Mesenchymal stem cell (in vitro differentiated cells and primary cell): ENCODE results near the gene FGF3.

ENCODE experiments used
- DNase-seq: peaks from one replicate; pipeline ENCODE4 v3.0.0-alpha.2; 2013
- H2AFZ ChIP-seq: one replicate; pipeline ENCODE4 v1.6.1; 2013; ENCODE audit warnings: low read depth, mild to moderate bottlenecking, control low read depth, inconsistent platforms, low read length, moderate library complexity
- H2AK5ac ChIP-seq: 2 replicates; pipeline ENCODE4 v1.6.1; 2013; ENCODE audit warnings: low read length, moderate library complexity, mild to moderate bottlenecking, inconsistent platforms; ENCODE audit not compliant: severe bottlenecking
- H2BK120ac ChIP-seq: one replicate; pipeline ENCODE4 v1.6.1; 2013; ENCODE audit warnings: low read depth, mild to moderate bottlenecking, inconsistent platforms, low read length, moderate library complexity
- H2BK12ac ChIP-seq, 2 experiments: one replicate each; pipeline ENCODE4 v1.6.1; 2013; ENCODE audit warnings: inconsistent platforms in 2 of 2, low read length in 2 of 2, mild to moderate bottlenecking in 2 of 2, moderate library complexity in 2 of 2, control low read depth in 1 of 2
- H2BK15ac ChIP-seq: one replicate; pipeline ENCODE4 v1.6.1; 2013; ENCODE audit warnings: mild to moderate bottlenecking, low read depth, inconsistent platforms; ENCODE audit not compliant: poor library complexity, severe bottlenecking
- H2BK5ac ChIP-seq: 2 replicates; pipeline ENCODE4 v1.6.1; 2013; ENCODE audit warnings: low read depth, mild to moderate bottlenecking, low read length, control low read depth, inconsistent platforms; ENCODE audit not compliant: poor library complexity, severe bottlenecking
- H3K14ac ChIP-seq, 2 experiments: one replicate each; pipeline ENCODE4 v1.6.1; 2013; ENCODE audit warnings: inconsistent platforms in 2 of 2, low read length in 2 of 2, control low read depth in 1 of 2, mild to moderate bottlenecking in 1 of 2, moderate library complexity in 1 of 2
- H3K18ac ChIP-seq, 2 experiments: one replicate each; pipeline ENCODE4 v1.6.1; 2013; ENCODE audit warnings: inconsistent platforms in 2 of 2, low read length in 2 of 2, control low read depth in 1 of 2, low read depth in 1 of 2, mild to moderate bottlenecking in 1 of 2
- H3K23ac ChIP-seq, 2 experiments: one replicate each; pipeline ENCODE4 v1.6.1; 2013; ENCODE audit warnings: inconsistent platforms in 2 of 2, low read length in 2 of 2, mild to moderate bottlenecking in 2 of 2, moderate library complexity in 2 of 2, control low read depth in 1 of 2
- H3K27ac ChIP-seq: 2 replicates; pipeline ENCODE4 v1.5.1; 2013; ENCODE audit warnings: mild to moderate bottlenecking, moderate library complexity, low read length, control low read depth, inconsistent platforms; ENCODE audit not compliant: poor library complexity, severe bottlenecking
- H3K27me3 ChIP-seq, 2 experiments: 2 replicates each; pipeline versions ENCODE4 v1.6.1 to v1.7.0; 2013; ENCODE audit warnings: low read length in 2 of 2, mild to moderate bottlenecking in 2 of 2, moderate library complexity in 2 of 2, control low read depth in 1 of 2, inconsistent platforms in 1 of 2; ENCODE audit not compliant: control insufficient read depth in 1 of 2, insufficient read depth in 1 of 2
- H3K36me3 ChIP-seq, 2 experiments: 2 replicates each; pipeline versions ENCODE4 v1.6.1 to v1.7.0; 2013; ENCODE audit warnings: low read length in 2 of 2, control low read depth in 1 of 2, inconsistent platforms in 1 of 2, low read depth in 1 of 2, mild to moderate bottlenecking in 1 of 2; ENCODE audit not compliant: insufficient read depth in 2 of 2, control insufficient read depth in 1 of 2
- H3K4ac ChIP-seq, 2 experiments: one replicate each; pipeline ENCODE4 v1.6.1; 2013; ENCODE audit warnings: inconsistent platforms in 2 of 2, low read length in 2 of 2, mild to moderate bottlenecking in 2 of 2, moderate library complexity in 2 of 2, control low read depth in 1 of 2, low read depth in 1 of 2
- H3K4me1 ChIP-seq: 2 replicates; pipeline ENCODE4 v1.6.1; 2013; ENCODE audit warnings: low read depth, low read length, control low read depth; ENCODE audit not compliant: control insufficient read depth, insufficient read depth
- H3K4me2 ChIP-seq: 2 replicates; pipeline ENCODE4 v1.6.1; 2013; ENCODE audit warnings: low read length, mild to moderate bottlenecking, inconsistent platforms; ENCODE audit not compliant: poor library complexity, severe bottlenecking
- H3K4me3 ChIP-seq, 2 experiments: 2 replicates each; pipeline versions ENCODE4 v1.5.1 to v1.7.0; 2013; ENCODE audit warnings: low read length in 2 of 2, mild to moderate bottlenecking in 2 of 2, control low read depth in 1 of 2, low read depth in 1 of 2; ENCODE audit not compliant: insufficient read depth in 1 of 2
- H3K79me1 ChIP-seq: replicated peaks from 2 replicates; pipeline ENCODE4 v1.6.1; 2013; ENCODE audit warnings: mild to moderate bottlenecking, control low read depth, low read length, inconsistent platforms; ENCODE audit not compliant: poor library complexity, severe bottlenecking
- H3K9ac ChIP-seq: 2 replicates; pipeline ENCODE4 v1.7.0; 2013; ENCODE audit warnings: mild to moderate bottlenecking, low read length, moderate library complexity
- H3K9me3 ChIP-seq: 2 replicates; pipeline ENCODE4 v1.7.0; 2013; ENCODE audit warnings: mild to moderate bottlenecking, low read length; ENCODE audit not compliant: control insufficient read depth
- H4K8ac ChIP-seq: one replicate; pipeline ENCODE4 v1.6.1; 2013; ENCODE audit warnings: inconsistent platforms, mild to moderate bottlenecking, low read length, moderate library complexity
- H4K91ac ChIP-seq: one replicate; pipeline ENCODE4 v1.6.1; 2013; ENCODE audit warnings: mild to moderate bottlenecking, low read length, inconsistent platforms
- WGBS: methylation state at CpG from one replicate; pipeline ENCODE4 v1.1.7; 2013; ENCODE audit warnings: mixed read lengths; 5-methylcytosine and 5-hydroxymethylcytosine counted together

Gene FGF3

DNA sequence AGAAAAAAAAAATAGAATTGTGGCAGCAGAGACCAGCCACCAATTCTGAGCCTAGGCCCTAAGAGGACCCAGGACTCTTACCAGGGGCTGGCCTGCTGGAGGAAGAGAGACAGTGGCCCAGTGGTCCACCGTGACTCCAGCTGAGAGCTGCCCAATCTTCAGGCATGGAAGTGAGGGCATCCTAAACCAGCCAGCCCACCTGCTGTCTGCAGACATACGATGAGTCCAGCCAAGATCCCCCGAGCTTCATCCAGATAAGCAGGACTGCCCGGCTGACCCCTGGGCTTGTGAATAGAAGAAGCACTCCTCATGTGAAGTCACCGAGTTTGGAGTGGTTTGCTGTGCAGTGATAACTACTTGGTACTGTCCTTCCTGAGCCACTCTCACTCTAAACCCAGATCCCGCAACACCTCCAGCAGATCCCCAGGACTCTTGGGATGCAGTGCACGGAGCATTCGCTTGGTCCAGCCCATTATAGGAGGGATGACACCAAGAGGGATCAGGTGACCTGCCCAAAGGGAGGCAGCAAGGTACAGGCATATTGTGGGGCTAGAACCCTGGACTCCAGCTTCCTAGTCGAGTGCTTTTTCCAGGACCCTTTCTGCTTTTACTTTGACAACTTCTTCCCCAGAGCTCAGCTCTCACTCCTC lies 41.7 kb upstream of the FGF3 start:
- Histone ChIP-seq H4K8ac (no peak overlapping the region), H2BK12ac (no peak overlapping the region), H3K9me3 (no peaks in the 10 kb centered on the region), H3K27me3 (peaks cover 45 to 80% of the 10 kb centered on the region in 2 experiments), H3K4me1 (no peaks in the 10 kb centered on the region), H3K23ac (no peak overlapping the region), H3K9ac (no peak overlapping the region), H3K18ac (no peak overlapping the region), H2BK120ac (no peak overlapping the region), H3K14ac (no peak overlapping the region), H2AFZ (no peak overlapping the region), H4K91ac (no peak overlapping the region), H2AK5ac (no peak overlapping the region), H3K79me1 (no peaks in the 10 kb centered on the region), H2BK5ac (no peak overlapping the region), H3K36me3 (no peaks in the 10 kb centered on the region), H3K4ac (no peak overlapping the region), H3K4me3 (no peak overlapping the region), H3K27ac (no peak overlapping the region), H3K4me2 (no peak overlapping the region), H2BK15ac (no peak overlapping the region)
- no peak for DNase-seq
- WGBS: 82% methylated on average over 9 of the region's 9 CpGs

DNA sequence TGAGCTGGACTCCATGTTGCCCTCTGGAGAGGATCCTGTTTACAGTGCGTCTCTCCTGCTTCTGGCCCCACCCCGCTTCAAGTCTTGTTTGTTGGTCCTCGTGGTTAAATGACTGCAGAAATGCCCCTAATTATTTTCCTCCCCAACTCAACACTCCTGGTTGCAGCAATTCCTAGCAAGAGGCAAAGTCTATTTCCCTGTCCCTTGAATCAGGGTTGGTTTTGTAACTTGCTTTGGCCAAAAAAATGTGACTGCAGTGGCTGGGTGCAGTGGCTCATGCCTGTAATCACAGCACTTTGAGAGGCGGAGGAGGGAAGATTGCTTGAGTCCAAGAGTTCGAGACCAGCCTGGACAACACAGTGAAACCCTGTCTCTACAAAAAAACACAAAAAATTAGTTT lies 41.0 kb upstream of the FGF3 start:
- WGBS: 62% methylated on average over 4 of the region's 5 CpGs
- H3K4me2 ChIP-seq: no peak overlapping the region
- no peak for DNase-seq

DNA sequence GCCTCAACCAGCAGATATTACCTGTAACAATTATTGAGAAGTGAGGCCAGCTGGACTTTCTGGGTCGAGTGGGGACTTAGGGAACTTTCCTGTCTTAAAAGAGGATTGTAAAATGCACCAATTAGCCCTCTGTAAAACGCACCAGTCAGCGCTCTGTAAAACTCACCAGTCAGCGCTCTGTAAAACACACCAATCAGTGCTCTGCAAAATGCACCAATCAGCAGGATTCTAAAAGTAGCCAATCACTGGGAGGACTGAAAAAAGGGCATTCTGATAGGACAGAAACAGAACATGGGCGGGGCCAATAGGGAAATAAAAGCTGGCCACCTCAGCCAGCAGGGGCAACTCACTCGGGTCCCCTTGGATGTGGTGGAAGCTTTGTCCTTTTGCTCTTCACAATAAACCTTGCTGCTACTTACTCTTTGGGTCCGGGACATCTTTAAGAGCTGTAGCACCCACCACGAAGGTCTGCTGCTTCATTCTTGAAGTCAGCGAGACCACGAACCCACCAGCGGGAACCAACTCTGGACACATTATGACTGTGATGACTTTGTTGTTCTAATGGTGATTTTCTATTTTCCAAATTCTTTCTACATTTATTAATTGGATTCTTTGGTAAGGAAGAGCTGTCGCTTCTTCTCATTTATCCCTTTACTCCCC lies 40.2 kb upstream of the FGF3 start:
- Histone ChIP-seq H3K18ac (no peak overlapping the region), H2BK5ac (no peak overlapping the region), H3K4ac (no peak overlapping the region), H3K4me3 (no peak overlapping the region), H2AK5ac (no peak overlapping the region), H3K79me1 (no peaks in the 10 kb centered on the region), H3K4me1 (no peaks in the 10 kb centered on the region), H3K14ac (no peak overlapping the region), H4K8ac (no peak overlapping the region), H3K4me2 (no peak overlapping the region), H3K36me3 (no peaks in the 10 kb centered on the region), H3K9ac (no peak overlapping the region), H4K91ac (no peak overlapping the region), H2BK15ac (no peak overlapping the region), H3K9me3 (no peaks in the 10 kb centered on the region), H2AFZ (no peak overlapping the region), H3K27me3 (peaks cover 36 to 66% of the 10 kb centered on the region in 2 experiments), H2BK120ac (no peak overlapping the region), H2BK12ac (no peak overlapping the region), H3K23ac (no peak overlapping the region), H3K27ac (no peak overlapping the region)
- 78% methylated on average over 9 of the region's 12 CpGs for WGBS
- DNase-seq: no peak

More for the DNA sequence above, 41.0 kb upstream of the FGF3 start:
- Histone ChIP-seq H3K4ac (no peak overlapping the region), H3K79me1 (no peaks in the 10 kb centered on the region), H2BK15ac (no peak overlapping the region), H3K23ac (no peak overlapping the region), H3K14ac (no peak overlapping the region), H3K27me3 (peaks cover 44 to 75% of the 10 kb centered on the region in 2 experiments), H2BK120ac (no peak overlapping the region), H3K4me1 (no peaks in the 10 kb centered on the region), H4K91ac (no peak overlapping the region), H3K9me3 (no peaks in the 10 kb centered on the region), H2AFZ (no peak overlapping the region), H3K36me3 (no peaks in the 10 kb centered on the region), H3K27ac (no peak overlapping the region), H2AK5ac (no peak overlapping the region), H2BK5ac (no peak overlapping the region), H3K4me3 (no peak overlapping the region), H2BK12ac (no peak overlapping the region), H3K18ac (no peak overlapping the region), H4K8ac (no peak overlapping the region), H3K9ac (no peak overlapping the region)

DNA sequence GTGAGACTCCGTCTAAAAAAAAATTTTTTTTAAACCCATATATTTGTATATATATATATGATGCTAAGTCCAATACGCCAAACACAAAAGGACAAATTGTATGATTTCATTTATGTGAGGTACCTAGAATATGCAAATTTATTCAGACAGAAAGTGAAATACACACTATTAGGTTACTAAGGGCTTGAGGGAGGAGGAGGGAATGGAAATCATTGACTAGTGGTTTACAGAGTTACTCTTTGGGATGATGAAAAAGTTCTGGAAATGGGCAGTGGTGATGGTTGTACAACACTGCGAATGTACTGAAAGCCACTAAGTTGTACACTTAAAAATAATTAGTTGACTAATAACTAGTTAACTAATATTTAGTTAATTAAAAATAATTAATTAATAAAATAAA lies 36.2 kb upstream of the FGF3 start:
- no peaks in the 10 kb centered on the region for H3K79me1 ChIP-seq

More for the DNA sequence above, 36.2 kb upstream of the FGF3 start:
- Histone ChIP-seq H2BK120ac (no peak overlapping the region), H2BK5ac (no peak overlapping the region), H3K27ac (no peak overlapping the region), H2AK5ac (no peak overlapping the region), H2AFZ (no peak overlapping the region), H4K91ac (no peak overlapping the region), H3K4me3 (no peak overlapping the region), H3K14ac (no peak overlapping the region), H4K8ac (no peak overlapping the region), H3K23ac (no peak overlapping the region), H3K9me3 (peaks cover 26% of the 10 kb centered on the region), H3K4me2 (no peak overlapping the region), H3K27me3 (peaks cover 31 to 46% of the 10 kb centered on the region in 2 experiments), H3K18ac (no peak overlapping the region), H3K36me3 (no peaks in the 10 kb centered on the region), H2BK15ac (no peak overlapping the region), H3K4ac (no peak overlapping the region), H2BK12ac (no peak overlapping the region), H3K9ac (no peak overlapping the region), H3K4me1 (no peaks in the 10 kb centered on the region)
- no CpG with 5 or more reads among the region's 3 CpGs for WGBS
- DNase-seq: no peak
